ENCODE measurements around the gene TIMM21.

DNA sequence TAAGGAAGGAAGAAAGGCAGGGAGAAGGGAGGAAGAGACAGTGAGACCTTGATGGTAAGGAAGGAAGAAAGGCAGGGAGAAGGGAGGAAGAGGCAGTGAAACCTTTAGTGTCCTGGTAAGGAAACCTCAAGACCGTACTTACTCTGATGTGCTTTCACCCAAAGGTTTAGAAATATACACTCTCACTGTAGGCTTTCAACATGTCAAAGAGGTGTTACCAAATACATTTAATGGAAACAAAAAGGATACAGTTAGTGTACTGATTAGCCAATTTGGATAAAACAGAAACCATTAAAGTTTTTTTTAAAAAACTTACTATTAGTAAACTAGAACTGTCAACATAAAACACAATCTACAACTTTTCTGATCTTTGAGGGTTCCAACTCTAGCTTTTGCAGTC, 7.7 kb upstream of the TIMM21 start:
- TF ChIP-seq CTCF (IDR thresholded peaks at IDR 0.05; ENCODE audit: poor library complexity) (no peak), EZH2 (IDR thresholded peaks at IDR 0.05; ENCODE audit: borderline replicate concordance) (no peak), EZH2phosphoT487 (IDR thresholded peaks at IDR 0.05; ENCODE audit: low read depth, severe bottlenecking, unreplicated experiment) (no peak)

All from hepatocyte (in vitro differentiated cells).